Adrenal gland (tissue), 12 donors: ENCODE results near the gene FAM229A. TPM values are rescaled to one million over a fixed set of nuclear protein-coding genes. Genes with fewer than 3 reads are reported as not detected.
A peak's percentile ranks its signal among the peaks of the same experiment; 100 is the strongest.
"Not testable (repeated sequence)": the region's sequence is repeated elsewhere in the genome, so short reads cannot be mapped to it uniquely, and the experiment has no call there.

ENCODE experiments used
- DNase-seq, 7 donors: peaks; one replicate each; pipeline ENCODE4 v3.0.0-alpha.2; 2019 to 2020
- H3K27ac ChIP-seq, 5 donors: fragments of 200-600 bp; sonication (generic) in 4 of 5; 1 replicate in 3 of 5; 2 replicates in 2 of 5; pipeline versions ENCODE4 v1.5.1 to v1.8.0; 2016 to 2020; ENCODE audit warnings: mild to moderate bottlenecking in 1 of 5
- H3K27me3 ChIP-seq: fragments of 200-600 bp; 2 replicates; pipeline ENCODE4 v1.8.0; 2021
- H3K36me3 ChIP-seq, 2 donors: fragments of 200-600 bp; replicated peaks in 1 of 2; 1 replicate in 1 of 2; 2 replicates in 1 of 2; pipeline versions ENCODE4 v1.5.1 to v1.8.0; 2018 to 2022
- H3K4me1 ChIP-seq, 2 donors: fragments of 200-600 bp; replicated peaks in 1 of 2; 1 replicate in 1 of 2; 2 replicates in 1 of 2; pipeline versions ENCODE4 v1.5.1 to v1.8.0; 2018 to 2021
- H3K4me3 ChIP-seq, 4 donors: fragments of 200-600 bp; sonication (generic) in 3 of 4; one replicate each; pipeline ENCODE4 v1.5.1; 2016 to 2018
- H3K9me3 ChIP-seq, 3 donors: fragments of 200-600 bp; sonication (generic) in 1 of 3; replicated peaks in 1 of 3; 1 replicate in 2 of 3; 2 replicates in 1 of 3; pipeline versions ENCODE4 v1.5.1 to v1.8.0; 2016 to 2021
- POLR2A ChIP-seq, 2 donors: fragments of 450-650 bp; IDR thresholded peaks; one replicate each; pipeline ENCODE4 v1.6.1; 2017; ENCODE audit warnings: antibody characterized with exemption in 2 of 2, mild to moderate bottlenecking in 2 of 2, moderate library complexity in 1 of 2
- WGBS, 4 donors: extraction: QIAGEN DNeasy Blood & Tissue Kit in 2 of 4; methylation state at CpG; one replicate each; pipeline versions ENCODE4 v1.1.5 to v1.1.7; 2013 to 2017; 5-methylcytosine and 5-hydroxymethylcytosine counted together
- intact Hi-C, 2 donors: fragments of 100-400 bp; cut with DNase I; formaldehyde crosslinking; loops; one replicate each; pipeline versions ENCODE4 v1.14.1 to v1.15.0; 2022 to 2023
- polyA plus RNA-seq, 3 donors: library from polyadenylated mRNA; stranded (reverse); fragments of 200-250 nt in 2 of 3; fragments of 350-450 nt in 1 of 3; fragmentation: Illumina TruSeq in 1 of 3; extraction: RNeasy Lipid Tissue Mini Kit (QIAGEN cat#74804) in 1 of 3; gene quantifications; one replicate each; pipeline ENCODE4 v1.2.3, GENCODE V29; 2013 to 2014
- total RNA-seq, 9 donors: library from RNA; depleted of rRNA in 4 of 9; stranded (reverse); fragments of >200 nt in 4 of 9; fragments of 120-200 nt in 1 of 9; fragmentation: NEBNext Ultra II Directional in 1 of 9; extraction: Animal tissue kit (Norgen Biotek cat#: 25700) in 1 of 9; gene quantifications; one replicate each; pipeline versions ENCODE4 v1.1.0 to v1.2.4, GENCODE V29; 2013 to 2023
- TF ChIP-seq, protein P1 (sequence below), 6 experiments: fragments of 450-650 bp in 4 of 6; fragments of 200-600 bp in 2 of 6; sonication (generic) in 1 of 6; IDR thresholded peaks; 1 replicate in 5 of 6; 2 replicates in 1 of 6; pipeline versions ENCODE4 v1.5.1 to v1.8.0; 2016 to 2021; ENCODE audit warnings: antibody characterized with exemption in 6 of 6, mild to moderate bottlenecking in 2 of 6, moderate library complexity in 1 of 6
- donor health status: healthy with polysubstance abuse.
- donor health status: Bipolar disorder and iron deficiency.
- donor health status: DM: yes; HTN: yes; CAD: no.
- donor health status: DM: no; HTN: no; CAD: no.
- donor health status: DM: no; HTN: no; CAD: no.
- donor health status: DM: yes; HTN: yes; CAD: no.

Gene FAM229A
- total and polyA plus RNA-seq, 12 donors: 1.3 to 110 (median 7.0) TPM

GRCh38 chr1:32361308-32361673, 994 bp downstream of the FAM229A start:
- intact Hi-C loops: no loop called here
- no peaks in the 10 kb centered on the region for H3K9me3 ChIP-seq
- H3K27ac ChIP-seq: peak overlapping the region in 3 of 5 donors; percentile 62 to 88 (median 73)
- peak overlapping the region in 1 of 4 donors; percentile 37 for H3K4me3 ChIP-seq
- TF ChIP-seq, protein P1, sequence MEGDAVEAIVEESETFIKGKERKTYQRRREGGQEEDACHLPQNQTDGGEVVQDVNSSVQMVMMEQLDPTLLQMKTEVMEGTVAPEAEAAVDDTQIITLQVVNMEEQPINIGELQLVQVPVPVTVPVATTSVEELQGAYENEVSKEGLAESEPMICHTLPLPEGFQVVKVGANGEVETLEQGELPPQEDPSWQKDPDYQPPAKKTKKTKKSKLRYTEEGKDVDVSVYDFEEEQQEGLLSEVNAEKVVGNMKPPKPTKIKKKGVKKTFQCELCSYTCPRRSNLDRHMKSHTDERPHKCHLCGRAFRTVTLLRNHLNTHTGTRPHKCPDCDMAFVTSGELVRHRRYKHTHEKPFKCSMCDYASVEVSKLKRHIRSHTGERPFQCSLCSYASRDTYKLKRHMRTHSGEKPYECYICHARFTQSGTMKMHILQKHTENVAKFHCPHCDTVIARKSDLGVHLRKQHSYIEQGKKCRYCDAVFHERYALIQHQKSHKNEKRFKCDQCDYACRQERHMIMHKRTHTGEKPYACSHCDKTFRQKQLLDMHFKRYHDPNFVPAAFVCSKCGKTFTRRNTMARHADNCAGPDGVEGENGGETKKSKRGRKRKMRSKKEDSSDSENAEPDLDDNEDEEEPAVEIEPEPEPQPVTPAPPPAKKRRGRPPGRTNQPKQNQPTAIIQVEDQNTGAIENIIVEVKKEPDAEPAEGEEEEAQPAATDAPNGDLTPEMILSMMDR (IDR thresholded peaks at IDR 0.05): no peak
- TF ChIP-seq POLR2A (IDR thresholded peaks at IDR 0.05): no peak
- peaks cover 14 to 18% of the 10 kb centered on the region in 2 donors for H3K4me1 ChIP-seq
- H3K36me3 ChIP-seq: peaks cover 0 to 24% of the 10 kb centered on the region in 2 donors
- WGBS, 4 donors: 0 to 82% (median 67%) methylated on average over 2 to 35 of the region's 35 CpGs
- no peaks in the 10 kb centered on the region for H3K27me3 ChIP-seq
- DNase-seq: no peak

DNA sequence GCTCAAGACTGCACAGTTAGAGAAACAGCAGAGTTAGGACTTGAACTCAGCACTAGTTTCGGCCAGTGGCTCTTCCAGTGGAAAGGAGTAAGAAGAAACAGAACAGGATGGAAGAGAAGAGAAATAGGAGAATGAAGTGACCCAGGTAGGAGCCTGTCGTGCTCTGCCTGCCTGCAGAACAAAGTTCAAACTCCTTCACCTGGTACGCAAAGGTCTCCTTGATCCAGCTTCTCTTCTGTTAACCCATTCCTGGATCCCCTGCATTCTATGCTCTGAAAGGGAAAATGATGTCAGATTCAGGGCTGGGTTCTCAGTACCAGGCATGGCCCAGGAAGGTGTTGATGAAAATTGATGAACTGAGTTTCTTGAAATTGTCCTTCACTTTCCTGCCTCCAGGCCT, 3.9 kb downstream of the FAM229A start:
- Histone ChIP-seq H3K36me3 (peaks cover 0 to 2% of the 10 kb centered on the region in 2 donors), H3K27ac (no peak overlapping the region)
- intact Hi-C loops: no loop called here

DNA sequence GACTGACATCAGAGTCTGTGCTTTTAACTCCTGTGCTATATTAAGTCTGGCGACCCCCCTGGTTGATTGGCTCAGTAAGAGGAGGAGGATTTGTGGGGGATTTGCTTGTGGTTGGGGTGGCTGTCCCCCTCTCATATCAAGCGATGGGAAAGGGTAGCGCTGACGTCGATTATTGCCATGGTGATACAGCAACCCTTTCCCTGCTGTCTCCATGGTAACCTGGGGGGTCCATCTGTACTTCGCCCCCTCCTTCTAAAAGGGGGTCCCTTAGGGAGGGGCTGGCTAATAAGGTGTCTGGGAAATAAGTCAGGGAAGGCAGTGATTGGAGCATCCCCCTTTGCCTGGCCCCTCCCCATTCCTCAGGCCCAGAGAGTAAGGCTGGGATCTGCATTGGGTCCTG, 4.7 kb downstream of the FAM229A start:
- DNase-seq: no peak
- no peak overlapping the region for H3K4me3 ChIP-seq
- H3K27me3 ChIP-seq: no peaks in the 10 kb centered on the region
- TF ChIP-seq POLR2A (IDR thresholded peaks at IDR 0.05): no peak
- TF ChIP-seq, protein P1 (IDR thresholded peaks at IDR 0.05): no peak
- H3K4me1 ChIP-seq: peaks cover 34 to 38% of the 10 kb centered on the region in 2 donors
- no peaks in the 10 kb centered on the region for H3K36me3 ChIP-seq
- no peaks in the 10 kb centered on the region for H3K9me3 ChIP-seq
- WGBS, 4 donors: 66 to 78% (median 74%) methylated on average over 2 to 6 of the region's 6 CpGs
- no peak overlapping the region for H3K27ac ChIP-seq
- intact Hi-C loops: no loop called here

More for the DNA sequence above, 3.9 kb downstream of the FAM229A start:
- WGBS, 4 donors: 79 to 84% (median 83%) methylated on average over 3 of the region's 3 CpGs
- DNase-seq: no peak
- H3K4me3 ChIP-seq: no peak overlapping the region
- TF ChIP-seq, protein P1 (IDR thresholded peaks at IDR 0.05): no peak
- no peak for TF ChIP-seq POLR2A (IDR thresholded peaks at IDR 0.05)
- no peaks in the 10 kb centered on the region for H3K9me3 ChIP-seq
- no peaks in the 10 kb centered on the region for H3K27me3 ChIP-seq
- H3K4me1 ChIP-seq: peaks cover 27 to 33% of the 10 kb centered on the region in 2 donors

- Histone ChIP-seq H3K4me1 (peaks cover 32 to 37% of the 10 kb centered on the region in 2 donors), H3K36me3 (no peaks in the 10 kb centered on the region), H3K27me3 (no peaks in the 10 kb centered on the region), H3K4me3 (no peak overlapping the region), H3K9me3 (no peaks in the 10 kb centered on the region), H3K27ac (no peak overlapping the region)
- no peak for TF ChIP-seq POLR2A (IDR thresholded peaks at IDR 0.05)
- TF ChIP-seq, protein P1 (IDR thresholded peaks at IDR 0.05): no peak
- DNase-seq: no peak
- intact Hi-C loops: no loop called here
- WGBS, 4 donors: 86 to 100% (median 98%) methylated on average over 1 of the region's 1 CpG
Measured at GRCh38 chr1:32356478-32356877, 5.8 kb downstream of the FAM229A start.

DNA sequence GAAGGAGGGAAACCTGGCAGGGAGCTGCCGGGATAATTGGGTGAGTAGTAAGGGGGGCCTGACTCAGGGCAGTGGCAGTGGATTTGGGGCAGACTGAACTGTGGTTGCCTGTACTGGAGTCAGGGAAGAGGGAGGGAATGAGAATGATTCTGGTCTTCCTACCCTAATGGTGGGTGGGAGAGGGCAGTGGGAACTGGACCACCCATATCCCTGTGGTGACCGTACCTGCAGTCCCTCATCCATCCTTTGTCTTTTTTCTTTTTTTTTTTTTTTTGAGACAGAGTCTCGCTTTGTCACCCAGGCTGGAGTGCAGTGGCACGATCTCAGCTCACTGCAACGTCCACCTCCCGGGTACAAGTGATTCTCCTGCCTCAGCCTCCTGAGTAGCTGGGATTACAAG, 6.5 kb downstream of the FAM229A start:
- intact Hi-C loops, H3K4me3 ChIP-seq, H3K9me3 ChIP-seq, DNase-seq, H3K27me3 ChIP-seq, H3K36me3 ChIP-seq: not testable (repeated sequence)
- peaks cover 31 to 36% of the 10 kb centered on the region in 2 donors for H3K4me1 ChIP-seq
- WGBS, 4 donors: 91 to 95% (median 93%) methylated on average over 6 of the region's 6 CpGs
- H3K27ac ChIP-seq: peak overlapping the region in 1 of 5 donors; percentile 86
